ENCODE measurements around the gene NPAS3. TPM values are rescaled to one million over a fixed set of nuclear protein-coding genes. Genes with fewer than 3 reads are reported as not detected.
A peak's percentile ranks its signal among the peaks of the same experiment; 100 is the strongest.

NPAS3 gene
- total RNA-seq, 1 experiment from 2014 or later, result 0.35 TPM

DNA sequence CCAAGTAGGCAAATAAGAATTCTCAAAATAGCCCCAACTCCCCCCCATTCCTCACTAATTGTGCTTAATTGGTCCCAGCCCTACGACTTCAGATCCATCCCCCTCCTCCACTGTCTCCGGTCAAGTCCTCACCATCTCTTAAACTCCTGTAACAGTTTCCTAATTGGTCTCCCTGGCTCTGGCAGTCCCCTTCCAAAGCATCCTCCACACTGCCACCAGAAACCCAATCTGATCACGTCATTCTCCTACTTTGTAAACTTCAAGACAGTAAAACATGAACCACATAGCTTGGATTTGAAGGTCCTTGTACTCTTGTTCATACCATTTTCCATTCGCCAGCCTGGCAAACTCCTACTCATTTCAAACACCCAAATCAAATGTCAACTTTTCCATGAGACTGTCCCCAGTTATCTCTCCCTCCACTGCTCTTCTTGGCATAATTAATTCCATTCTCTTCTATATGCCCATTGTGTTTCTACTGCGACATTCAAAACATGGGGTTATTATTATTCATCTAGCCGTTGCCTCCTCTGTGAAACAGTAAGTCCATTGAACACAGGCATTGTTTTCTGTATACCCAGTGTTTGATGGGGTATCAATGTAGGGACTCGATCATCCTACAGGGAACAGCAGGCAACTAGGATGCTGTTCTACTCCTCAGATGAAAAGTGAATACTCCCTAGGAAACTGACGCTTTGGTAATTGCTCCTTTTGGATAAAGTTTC is 907.6 kb downstream of the NPAS3 start:
- CTCF ChIA-PET, result interaction anchor here (0.6 to 18.2 kb wide), 4 partner anchors 8 to 251 kb away, joined by 3 to 408 read pairs (median 8); no protein-coding TSS in a partner anchor

DNA sequence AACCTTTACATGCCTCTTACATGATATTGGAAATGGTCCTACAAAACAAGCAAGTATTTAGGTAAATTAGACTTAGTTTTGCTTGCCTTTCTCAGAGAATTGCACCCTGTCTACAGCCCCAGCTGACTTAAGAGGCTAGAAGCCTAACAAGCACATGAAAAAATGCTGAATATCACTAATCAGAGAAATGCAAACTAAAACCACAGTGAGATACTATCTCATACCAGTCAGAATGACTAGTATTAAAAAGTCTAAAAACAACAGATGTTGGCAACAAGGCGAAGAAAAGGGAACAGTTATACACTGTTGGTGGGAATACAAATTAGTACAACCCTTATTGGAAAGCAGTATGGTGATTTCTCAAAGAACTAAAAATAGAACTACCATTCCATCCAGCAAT is 908.4 kb downstream of the NPAS3 start:
- DNase-seq (ENCODE audit: unreplicated experiment), result no peak
- no peaks in the 10 kb centered on the region for H3K36me3 Mint-ChIP-seq (ENCODE audit: insufficient read depth, unreplicated experiment)

More for the DNA sequence above, 907.6 kb downstream of the NPAS3 start:
- TF ChIP-seq, protein P1, sequence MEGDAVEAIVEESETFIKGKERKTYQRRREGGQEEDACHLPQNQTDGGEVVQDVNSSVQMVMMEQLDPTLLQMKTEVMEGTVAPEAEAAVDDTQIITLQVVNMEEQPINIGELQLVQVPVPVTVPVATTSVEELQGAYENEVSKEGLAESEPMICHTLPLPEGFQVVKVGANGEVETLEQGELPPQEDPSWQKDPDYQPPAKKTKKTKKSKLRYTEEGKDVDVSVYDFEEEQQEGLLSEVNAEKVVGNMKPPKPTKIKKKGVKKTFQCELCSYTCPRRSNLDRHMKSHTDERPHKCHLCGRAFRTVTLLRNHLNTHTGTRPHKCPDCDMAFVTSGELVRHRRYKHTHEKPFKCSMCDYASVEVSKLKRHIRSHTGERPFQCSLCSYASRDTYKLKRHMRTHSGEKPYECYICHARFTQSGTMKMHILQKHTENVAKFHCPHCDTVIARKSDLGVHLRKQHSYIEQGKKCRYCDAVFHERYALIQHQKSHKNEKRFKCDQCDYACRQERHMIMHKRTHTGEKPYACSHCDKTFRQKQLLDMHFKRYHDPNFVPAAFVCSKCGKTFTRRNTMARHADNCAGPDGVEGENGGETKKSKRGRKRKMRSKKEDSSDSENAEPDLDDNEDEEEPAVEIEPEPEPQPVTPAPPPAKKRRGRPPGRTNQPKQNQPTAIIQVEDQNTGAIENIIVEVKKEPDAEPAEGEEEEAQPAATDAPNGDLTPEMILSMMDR (IDR thresholded peaks at IDR 0.05; ENCODE audit: unreplicated experiment), result no peak
- no peaks in the 10 kb centered on the region for H3K9me3 Mint-ChIP-seq (ENCODE audit: unreplicated experiment)
- no peak overlapping the region for H3K4me3 Mint-ChIP-seq (ENCODE audit: unreplicated experiment)
- H3K4me1 Mint-ChIP-seq (ENCODE audit: insufficient read depth, unreplicated experiment), result no peaks in the 10 kb centered on the region
- no peaks in the 10 kb centered on the region for H3K36me3 Mint-ChIP-seq (ENCODE audit: insufficient read depth, unreplicated experiment)
- POLR2A ChIA-PET, result interaction anchor here (0.7 kb wide), 1 partner anchor 10 kb away, joined by 3 read pairs; no protein-coding TSS in a partner anchor
- H3K27me3 Mint-ChIP-seq (ENCODE audit: insufficient read depth, unreplicated experiment), result no peaks in the 10 kb centered on the region
- no TSS peak for BruUV-seq (replicated peaks)
- intact Hi-C loops (cut with micrococcal nuclease), result no loop called here
- H3K27ac Mint-ChIP-seq (ENCODE audit: low read depth, unreplicated experiment), result no peak overlapping the region
- no peak for DNase-seq (ENCODE audit: unreplicated experiment)

DNA sequence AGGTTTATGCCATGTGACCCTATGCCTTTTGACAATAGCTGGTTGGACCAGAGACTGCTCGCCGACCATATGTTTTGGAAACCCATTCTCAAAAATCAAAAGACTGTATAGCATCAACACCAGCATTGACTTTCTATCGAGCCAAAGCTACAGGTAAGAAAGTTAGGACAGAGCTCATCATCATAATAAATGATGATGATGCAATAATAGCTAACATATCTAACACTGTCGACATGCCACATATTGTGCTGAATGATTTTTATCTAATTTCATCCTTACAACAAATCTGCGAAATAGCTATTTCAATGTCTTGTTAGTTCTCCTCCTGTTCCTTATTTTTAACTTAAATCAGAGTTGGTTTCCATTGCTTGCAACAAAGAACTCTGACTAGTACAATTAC is 909.3 kb downstream of the NPAS3 start:
- TF ChIP-seq, protein P1 (IDR thresholded peaks at IDR 0.05; ENCODE audit: unreplicated experiment), result no peak
- no peak for DNase-seq (ENCODE audit: unreplicated experiment)
- ChIA-PET CTCF (interaction anchor here (0.6 to 18.2 kb wide), 16 partner anchors 8 to 1272 kb away, joined by 3 to 408 read pairs (median 4); no protein-coding TSS in a partner anchor), POLR2A (no interaction called here)
- Mint-ChIP-seq H3K27me3 (ENCODE audit: insufficient read depth, unreplicated experiment) (no peaks in the 10 kb centered on the region), H3K9me3 (ENCODE audit: unreplicated experiment) (no peaks in the 10 kb centered on the region), H3K4me1 (ENCODE audit: insufficient read depth, unreplicated experiment) (no peaks in the 10 kb centered on the region), H3K36me3 (ENCODE audit: insufficient read depth, unreplicated experiment) (no peaks in the 10 kb centered on the region), H3K4me3 (ENCODE audit: unreplicated experiment) (no peak overlapping the region), H3K27ac (ENCODE audit: low read depth, unreplicated experiment) (no peak overlapping the region)
- intact Hi-C loops (cut with micrococcal nuclease), result no loop called here
- no TSS peak for BruUV-seq (replicated peaks)

More for the DNA sequence above, 908.4 kb downstream of the NPAS3 start:
- ChIA-PET POLR2A (no interaction called here), CTCF (interaction anchor here (1.3 to 18.2 kb wide), 3 partner anchors 9 to 251 kb away, joined by 3 to 408 read pairs (median 13); no protein-coding TSS in a partner anchor)
- intact Hi-C loops (cut with micrococcal nuclease), result no loop called here
- no peaks in the 10 kb centered on the region for H3K9me3 Mint-ChIP-seq (ENCODE audit: unreplicated experiment)
- H3K27ac Mint-ChIP-seq (ENCODE audit: low read depth, unreplicated experiment), result no peak overlapping the region
- no peak overlapping the region for H3K4me3 Mint-ChIP-seq (ENCODE audit: unreplicated experiment)
- no peaks in the 10 kb centered on the region for H3K27me3 Mint-ChIP-seq (ENCODE audit: insufficient read depth, unreplicated experiment)
- no TSS peak for BruUV-seq (replicated peaks)
- TF ChIP-seq, protein P1 (IDR thresholded peaks at IDR 0.05; ENCODE audit: unreplicated experiment), result no peak
- no peaks in the 10 kb centered on the region for H3K4me1 Mint-ChIP-seq (ENCODE audit: insufficient read depth, unreplicated experiment)

DNA sequence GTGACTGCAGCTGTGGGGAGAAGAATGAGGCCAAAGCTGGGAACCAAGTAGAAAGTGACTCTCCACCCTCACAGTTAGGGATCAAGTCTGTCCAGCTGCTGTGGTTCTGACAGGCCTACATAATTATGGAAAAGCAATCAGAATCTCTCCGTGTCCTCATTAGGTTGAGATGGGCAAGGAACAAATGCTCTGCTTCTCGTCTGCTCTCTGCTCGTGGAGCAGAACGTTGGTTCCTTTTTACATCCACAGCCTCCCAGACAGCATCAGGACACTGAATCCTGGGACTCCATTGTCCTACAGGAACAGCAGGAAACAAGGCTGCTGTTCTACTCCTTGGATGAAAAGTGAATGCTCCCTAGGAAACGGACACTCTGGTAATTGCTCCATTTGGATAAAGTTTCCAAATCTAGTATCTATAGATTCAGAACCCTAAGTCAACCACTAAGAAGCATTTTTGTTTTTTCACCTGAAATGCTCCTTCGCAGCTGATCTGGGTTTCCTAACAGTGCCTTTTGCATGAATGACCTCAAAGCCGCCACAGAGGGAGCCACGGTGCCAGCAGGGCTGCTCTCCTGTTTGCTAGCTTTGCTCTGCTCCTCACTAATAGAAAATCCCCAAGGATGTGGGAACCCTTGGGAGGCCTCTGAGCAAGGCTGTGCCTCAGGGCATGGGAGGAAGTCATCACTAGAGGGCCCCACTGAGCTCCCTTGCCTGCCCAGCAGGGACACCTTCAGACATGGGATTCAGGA is 910.2 kb downstream of the NPAS3 start:
- CTCF ChIA-PET, result interaction anchor here (0.6 to 18.2 kb wide), 22 partner anchors 9 to 1095 kb away, joined by 3 to 408 read pairs (median 4); no protein-coding TSS in a partner anchor
- intact Hi-C loops (cut with micrococcal nuclease), result loop anchor here (1.0 kb wide), 2 partner anchors 249 to 379 kb away; no protein-coding TSS in a partner anchor
- DNase-seq (ENCODE audit: unreplicated experiment), result peak; percentile 71
- POLR2A ChIA-PET, result interaction anchor here (0.7 kb wide), 1 partner anchor 474 kb away, joined by 3 read pairs; no protein-coding TSS in a partner anchor
- Mint-ChIP-seq H3K36me3 (ENCODE audit: insufficient read depth, unreplicated experiment) (no peaks in the 10 kb centered on the region), H3K9me3 (ENCODE audit: unreplicated experiment) (no peaks in the 10 kb centered on the region), H3K27ac (ENCODE audit: low read depth, unreplicated experiment) (no peak overlapping the region), H3K4me3 (ENCODE audit: unreplicated experiment) (no peak overlapping the region), H3K4me1 (ENCODE audit: insufficient read depth, unreplicated experiment) (no peaks in the 10 kb centered on the region), H3K27me3 (ENCODE audit: insufficient read depth, unreplicated experiment) (no peaks in the 10 kb centered on the region)
- TF ChIP-seq, protein P1 (IDR thresholded peaks at IDR 0.05; ENCODE audit: unreplicated experiment), result peak; percentile 58
- no TSS peak for BruUV-seq (replicated peaks)
